ENCODE results near the gene TMC4.

DNA sequence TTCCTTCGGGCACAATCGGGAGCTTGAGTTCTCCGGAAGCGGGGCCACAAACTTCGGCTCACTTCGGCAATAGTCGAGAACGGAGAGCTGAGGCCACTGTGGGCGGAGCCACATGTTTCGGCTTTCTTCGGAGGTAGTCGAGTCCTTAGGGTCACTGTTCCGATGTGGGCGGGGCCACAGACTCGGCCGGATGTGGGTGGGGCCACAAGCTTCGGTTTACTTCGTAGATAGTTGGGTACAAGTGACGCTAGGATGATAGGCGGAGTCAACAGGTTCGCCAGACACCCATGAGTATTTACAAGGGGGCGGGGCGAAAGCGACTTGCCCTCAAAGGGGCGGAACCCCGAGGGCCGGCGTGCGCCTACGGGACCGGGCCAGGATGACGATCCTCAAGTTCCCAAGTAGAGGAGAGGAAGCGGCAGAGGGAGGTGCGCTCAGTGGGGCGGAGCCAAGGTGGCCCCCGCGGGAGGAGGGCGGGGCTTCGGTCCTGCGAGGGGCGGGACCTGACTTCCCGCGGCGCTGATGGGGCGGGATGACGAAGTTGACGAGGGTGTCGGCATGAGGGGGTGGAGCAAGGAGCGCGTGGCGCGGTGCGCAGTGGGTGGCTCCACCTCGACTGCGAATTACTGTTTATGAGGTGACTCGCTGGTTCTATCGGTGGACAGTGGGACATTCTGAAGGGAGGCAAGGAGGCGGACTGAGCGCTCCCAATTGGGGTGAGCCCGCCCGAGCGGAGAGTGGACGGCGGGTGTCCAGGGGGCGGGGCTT, 17.0 kb upstream of the TMC4 start:
- TF ChIP-seq EZH2 (IDR thresholded peaks at IDR 0.05) (no peak), POLR2AphosphoS5 (IDR thresholded peaks at IDR 0.05; ENCODE audit: borderline replicate concordance, low read depth, low read length) (peak; percentile 80)

Measured in SK-N-MC (cell line).